Activated CD4-positive, alpha-beta T cell treated with anti-CD3 and anti-CD28 coated beads, Interleukin-2, amount 10 ng/mL, durations not matched to agents 7 days and 5 days (primary cell): Measurements from ENCODE around the gene ADGRG2. TPM values are rescaled to one million over a fixed set of nuclear protein-coding genes. Genes with fewer than 3 reads are reported as not detected.

Experiments used
- CTCF ChIA-PET: fragments of 350-600 bp; sonication (Branson Sonifier 250); formaldehyde crosslinking; loops from one replicate; lab custom pipeline; 2021; ENCODE audit warnings: antibody characterized with exemption; lab: Charles Lee
- POLR2A ChIA-PET: fragments of 350-600 bp; sonication (Branson Sonifier 250); formaldehyde crosslinking; loops from one replicate; lab custom pipeline; 2021; ENCODE audit warnings: antibody characterized with exemption; lab: Charles Lee
- DNase-seq: peaks from one replicate; pipeline ENCODE4 v3.0.0-alpha.2; 2020
- H3K27ac Mint-ChIP-seq: one replicate; pipeline ENCODE4 v1.8.0; 2021; ENCODE audit warnings: mild to moderate bottlenecking, moderate library complexity, mixed read lengths
- H3K27me3 Mint-ChIP-seq: one replicate; pipeline ENCODE4 v1.8.0; 2021; ENCODE audit warnings: mixed read lengths
- H3K36me3 Mint-ChIP-seq: one replicate; pipeline ENCODE4 v1.8.0; 2021; ENCODE audit warnings: low read depth, mixed read lengths
- H3K4me1 Mint-ChIP-seq: one replicate; pipeline ENCODE4 v1.8.0; 2021; ENCODE audit warnings: mixed read lengths
- H3K4me3 Mint-ChIP-seq: one replicate; pipeline ENCODE4 v1.8.0; 2021; ENCODE audit warnings: mild to moderate bottlenecking, moderate library complexity, mixed read lengths
- H3K9me3 Mint-ChIP-seq: one replicate; pipeline ENCODE4 v1.8.0; 2021; ENCODE audit warnings: mixed read lengths
- total RNA-seq, 2 experiments: library from RNA; stranded (reverse); gene quantifications; one replicate each; pipeline ENCODE4 v1.2.3, GENCODE V29; 2021

ADGRG2 gene
- total RNA-seq, 2 experiments from 2014 or later: not detected

- Mint-ChIP-seq H3K27ac (no peak overlapping the region), H3K4me1 (no peaks in the 10 kb centered on the region), H3K27me3 (peaks cover 15% of the 10 kb centered on the region), H3K4me3 (no peak overlapping the region), H3K9me3 (no peaks in the 10 kb centered on the region), H3K36me3 (no peaks in the 10 kb centered on the region)
- POLR2A ChIA-PET: no interaction called here
- CTCF ChIA-PET: no interaction called here
- DNase-seq: no peak
Observed at GRCh38 chrX:19110642-19111041, 11.6 kb downstream of the ADGRG2 start.

- Mint-ChIP-seq H3K27me3 (peaks cover 15% of the 10 kb centered on the region), H3K27ac (no peak overlapping the region), H3K9me3 (no peaks in the 10 kb centered on the region), H3K4me1 (no peaks in the 10 kb centered on the region), H3K36me3 (no peaks in the 10 kb centered on the region), H3K4me3 (no peak overlapping the region)
- no peak for DNase-seq
- ChIA-PET POLR2A (no interaction called here), CTCF (no interaction called here)
Observed at GRCh38 chrX:19107035-19107434, 15.2 kb downstream of the ADGRG2 start.

GRCh38 chrX:19100586-19100985, 21.7 kb downstream of the ADGRG2 start:
- POLR2A ChIA-PET: no interaction called here
- no peak for DNase-seq
- CTCF ChIA-PET: no interaction called here
- Mint-ChIP-seq H3K27ac (no peak overlapping the region), H3K36me3 (no peaks in the 10 kb centered on the region), H3K9me3 (no peaks in the 10 kb centered on the region), H3K4me3 (no peak overlapping the region), H3K4me1 (no peaks in the 10 kb centered on the region), H3K27me3 (no peaks in the 10 kb centered on the region)

GRCh38 chrX:19097553-19098283, 24.6 kb downstream of the ADGRG2 start:
- Mint-ChIP-seq H3K9me3 (no peaks in the 10 kb centered on the region), H3K4me1 (no peaks in the 10 kb centered on the region), H3K4me3 (no peak overlapping the region), H3K27me3 (no peaks in the 10 kb centered on the region), H3K27ac (no peak overlapping the region), H3K36me3 (no peaks in the 10 kb centered on the region)
- CTCF ChIA-PET: interaction anchor here (0.6 kb wide), 1 partner anchor 19 kb away, joined by 3 read pairs; no protein-coding TSS in a partner anchor
- no peak for DNase-seq
- POLR2A ChIA-PET: no interaction called here

- DNase-seq: no peak
- Mint-ChIP-seq H3K4me1 (no peaks in the 10 kb centered on the region), H3K27ac (no peak overlapping the region), H3K4me3 (no peak overlapping the region), H3K36me3 (no peaks in the 10 kb centered on the region), H3K27me3 (no peaks in the 10 kb centered on the region), H3K9me3 (no peaks in the 10 kb centered on the region)
- CTCF ChIA-PET: interaction anchor here (0.5 kb wide), 1 partner anchor 21 kb away, joined by 3 read pairs; no protein-coding TSS in a partner anchor
- POLR2A ChIA-PET: no interaction called here
Observed at GRCh38 chrX:19096586-19096985, 25.7 kb downstream of the ADGRG2 start.

GRCh38 chrX:19094654-19095053, 27.6 kb downstream of the ADGRG2 start:
- no peak overlapping the region for H3K4me3 Mint-ChIP-seq
- no peaks in the 10 kb centered on the region for H3K4me1 Mint-ChIP-seq
- DNase-seq: no peak
- POLR2A ChIA-PET: no interaction called here
- no peaks in the 10 kb centered on the region for H3K36me3 Mint-ChIP-seq
- no peak overlapping the region for H3K27ac Mint-ChIP-seq
- CTCF ChIA-PET: no interaction called here
- H3K27me3 Mint-ChIP-seq: no peaks in the 10 kb centered on the region
- no peaks in the 10 kb centered on the region for H3K9me3 Mint-ChIP-seq

GRCh38 chrX:19091596-19091995, 30.7 kb downstream of the ADGRG2 start:
- Mint-ChIP-seq H3K27ac (no peak overlapping the region), H3K4me1 (no peaks in the 10 kb centered on the region), H3K4me3 (no peak overlapping the region), H3K36me3 (no peaks in the 10 kb centered on the region), H3K27me3 (no peaks in the 10 kb centered on the region), H3K9me3 (no peaks in the 10 kb centered on the region)
- no peak for DNase-seq
- POLR2A ChIA-PET: no interaction called here
- CTCF ChIA-PET: no interaction called here

GRCh38 chrX:19089555-19090040, 32.7 kb downstream of the ADGRG2 start:
- no peak overlapping the region for H3K27ac Mint-ChIP-seq
- CTCF ChIA-PET: no interaction called here
- no peaks in the 10 kb centered on the region for H3K9me3 Mint-ChIP-seq

GRCh38 chrX:19086102-19086772, 36.0 kb downstream of the ADGRG2 start:
- Mint-ChIP-seq H3K36me3 (no peaks in the 10 kb centered on the region), H3K4me1 (no peaks in the 10 kb centered on the region), H3K4me3 (no peak overlapping the region), H3K9me3 (no peaks in the 10 kb centered on the region), H3K27me3 (no peaks in the 10 kb centered on the region), H3K27ac (no peak overlapping the region)
- ChIA-PET CTCF (no interaction called here), POLR2A (no interaction called here)
- DNase-seq: no peak

More at GRCh38 chrX:19089555-19090040, 32.7 kb downstream of the ADGRG2 start:
- no peak for DNase-seq
- Mint-ChIP-seq H3K27me3 (no peaks in the 10 kb centered on the region), H3K36me3 (no peaks in the 10 kb centered on the region), H3K4me3 (no peak overlapping the region), H3K4me1 (no peaks in the 10 kb centered on the region)
- POLR2A ChIA-PET: no interaction called here

GRCh38 chrX:19085666-19086065, 36.6 kb downstream of the ADGRG2 start:
- no peaks in the 10 kb centered on the region for H3K4me1 Mint-ChIP-seq
- no peak for DNase-seq
- no peaks in the 10 kb centered on the region for H3K9me3 Mint-ChIP-seq
- H3K27ac Mint-ChIP-seq: no peak overlapping the region
- POLR2A ChIA-PET: no interaction called here
- H3K36me3 Mint-ChIP-seq: no peaks in the 10 kb centered on the region
- CTCF ChIA-PET: no interaction called here
- H3K4me3 Mint-ChIP-seq: no peak overlapping the region
- no peaks in the 10 kb centered on the region for H3K27me3 Mint-ChIP-seq

GRCh38 chrX:19075754-19076153, 46.5 kb downstream of the ADGRG2 start:
- no peak overlapping the region for H3K27ac Mint-ChIP-seq
- H3K4me3 Mint-ChIP-seq: no peak overlapping the region
- H3K9me3 Mint-ChIP-seq: no peaks in the 10 kb centered on the region
- no peaks in the 10 kb centered on the region for H3K4me1 Mint-ChIP-seq
- CTCF ChIA-PET: interaction anchor here (0.6 kb wide), 1 partner anchor 21 kb away, joined by 3 read pairs; no protein-coding TSS in a partner anchor
- no peaks in the 10 kb centered on the region for H3K36me3 Mint-ChIP-seq
- DNase-seq: no peak
- H3K27me3 Mint-ChIP-seq: no peaks in the 10 kb centered on the region
- POLR2A ChIA-PET: no interaction called here

- H3K4me1 Mint-ChIP-seq: no peaks in the 10 kb centered on the region
- ChIA-PET POLR2A (no interaction called here), CTCF (no interaction called here)
- H3K27ac Mint-ChIP-seq: no peak overlapping the region
- no peaks in the 10 kb centered on the region for H3K36me3 Mint-ChIP-seq
- no peak overlapping the region for H3K4me3 Mint-ChIP-seq
- DNase-seq: no peak
- no peaks in the 10 kb centered on the region for H3K9me3 Mint-ChIP-seq
- H3K27me3 Mint-ChIP-seq: no peaks in the 10 kb centered on the region
Observed at GRCh38 chrX:19072372-19072771, 49.9 kb downstream of the ADGRG2 start.

GRCh38 chrX:19070555-19070994, 51.7 kb downstream of the ADGRG2 start:
- Mint-ChIP-seq H3K4me3 (no peak overlapping the region), H3K4me1 (no peaks in the 10 kb centered on the region), H3K27ac (no peak overlapping the region), H3K36me3 (no peaks in the 10 kb centered on the region), H3K27me3 (no peaks in the 10 kb centered on the region), H3K9me3 (no peaks in the 10 kb centered on the region)
- DNase-seq: no peak
- ChIA-PET POLR2A (no interaction called here), CTCF (no interaction called here)
